ENCODE measurements around the gene APOBEC3H. TPM values are rescaled to one million over a fixed set of nuclear protein-coding genes. Genes with fewer than 3 reads are reported as not detected.
"Not testable (repeated sequence)": the region's sequence is repeated elsewhere in the genome, so short reads cannot be mapped to it uniquely, and the experiment has no call there.

Gene APOBEC3H
- total RNA-seq, 1 experiment from 2014 or later = 0.87 TPM

GRCh38 chr22:39055658-39056057 lies 41.4 kb upstream of the APOBEC3H start:
- Histone ChIP-seq H3K79me2 (ENCODE audit: low read length) (no peaks in the 10 kb centered on the region), H3K4me1 (ENCODE audit: insufficient read depth, low read length) (no peaks in the 10 kb centered on the region), H3K27me3 (ENCODE audit: low read length) (no peaks in the 10 kb centered on the region), H3K27ac (ENCODE audit: low read length) (no peak overlapping the region), H3K9me3 (ENCODE audit: low read length) (no peaks in the 10 kb centered on the region), H2AFZ (ENCODE audit: low read length) (no peak overlapping the region), H3K36me3 (ENCODE audit: low read depth, low read length) (no peaks in the 10 kb centered on the region), H3F3A (ENCODE audit: low read length, unreplicated experiment) (no peaks in the 10 kb centered on the region), H3K9ac (ENCODE audit: low read length) (no peak overlapping the region), H4K20me1 (ENCODE audit: low read length) (no peaks in the 10 kb centered on the region), H3K9me2 (replicated peaks; ENCODE audit: low read length) (no peaks in the 10 kb centered on the region), H3K4me3 (ENCODE audit: low read length) (no peak overlapping the region), H3K4me2 (ENCODE audit: low read length) (no peak overlapping the region)
- POLR2A ChIA-PET (ENCODE audit: unreplicated experiment) = no interaction called here
- DNase-seq (no peak), ATAC-seq (no peak)
- BruUV-seq (replicated peaks) = no TSS peak
- no peak for TF ChIP-seq CTCF (conservative IDR thresholded peaks at IDR 0.05; ENCODE audit: low read depth, low read length)
- CTCF ChIA-PET = no interaction called here
- intact Hi-C loops (cut with micrococcal nuclease) = no loop called here

GRCh38 chr22:39061290-39061689 lies 35.8 kb upstream of the APOBEC3H start:
- H3K9me3 ChIP-seq (ENCODE audit: low read length); H3K36me3 ChIP-seq (ENCODE audit: low read depth, low read length); ATAC-seq; BruUV-seq (replicated peaks); H3K9me2 ChIP-seq (replicated peaks; ENCODE audit: low read length); H3K9ac ChIP-seq (ENCODE audit: low read length); H3K27ac ChIP-seq (ENCODE audit: low read length); CTCF ChIA-PET; DNase-seq; H3F3A ChIP-seq (ENCODE audit: low read length, unreplicated experiment); H3K4me2 ChIP-seq (ENCODE audit: low read length); H3K4me3 ChIP-seq (ENCODE audit: low read length); H4K20me1 ChIP-seq (ENCODE audit: low read length); H2AFZ ChIP-seq (ENCODE audit: low read length); POLR2A ChIA-PET (ENCODE audit: unreplicated experiment); intact Hi-C loops (cut with micrococcal nuclease); H3K27me3 ChIP-seq (ENCODE audit: low read length); H3K79me2 ChIP-seq (ENCODE audit: low read length): not testable (repeated sequence)
- H3K4me1 ChIP-seq (ENCODE audit: insufficient read depth, low read length) = peaks cover 12% of the 10 kb centered on the region

GRCh38 chr22:39061951-39062350 lies 35.1 kb upstream of the APOBEC3H start:
- H3K9ac ChIP-seq (ENCODE audit: low read length); H3K27ac ChIP-seq (ENCODE audit: low read length); H2AFZ ChIP-seq (ENCODE audit: low read length); H3K79me2 ChIP-seq (ENCODE audit: low read length); H3K4me3 ChIP-seq (ENCODE audit: low read length); DNase-seq; intact Hi-C loops (cut with micrococcal nuclease); POLR2A ChIA-PET (ENCODE audit: unreplicated experiment); H3K9me3 ChIP-seq (ENCODE audit: low read length); H3K27me3 ChIP-seq (ENCODE audit: low read length); H3F3A ChIP-seq (ENCODE audit: low read length, unreplicated experiment); H3K9me2 ChIP-seq (replicated peaks; ENCODE audit: low read length); H3K4me2 ChIP-seq (ENCODE audit: low read length); CTCF ChIA-PET; H3K36me3 ChIP-seq (ENCODE audit: low read depth, low read length); BruUV-seq (replicated peaks); ATAC-seq; H4K20me1 ChIP-seq (ENCODE audit: low read length): not testable (repeated sequence)
- peaks cover 18% of the 10 kb centered on the region for H3K4me1 ChIP-seq (ENCODE audit: insufficient read depth, low read length)

- H3K4me2 ChIP-seq (ENCODE audit: low read length); H3K9me3 ChIP-seq (ENCODE audit: low read length); ATAC-seq; POLR2A ChIA-PET (ENCODE audit: unreplicated experiment); H3F3A ChIP-seq (ENCODE audit: low read length, unreplicated experiment); H3K4me3 ChIP-seq (ENCODE audit: low read length); H3K79me2 ChIP-seq (ENCODE audit: low read length); H3K36me3 ChIP-seq (ENCODE audit: low read depth, low read length); CTCF ChIA-PET; H4K20me1 ChIP-seq (ENCODE audit: low read length); H3K9me2 ChIP-seq (replicated peaks; ENCODE audit: low read length); DNase-seq; intact Hi-C loops (cut with micrococcal nuclease); H2AFZ ChIP-seq (ENCODE audit: low read length); H3K27ac ChIP-seq (ENCODE audit: low read length); H3K9ac ChIP-seq (ENCODE audit: low read length); BruUV-seq (replicated peaks); H3K27me3 ChIP-seq (ENCODE audit: low read length): not testable (repeated sequence)
- H3K4me1 ChIP-seq (ENCODE audit: insufficient read depth, low read length) = peaks cover 38% of the 10 kb centered on the region
Measured at GRCh38 chr22:39063904-39064303, 33.1 kb upstream of the APOBEC3H start.

GRCh38 chr22:39066442-39067276 lies 30.4 kb upstream of the APOBEC3H start:
- H3K27me3 ChIP-seq (ENCODE audit: low read length); H3K79me2 ChIP-seq (ENCODE audit: low read length); H2AFZ ChIP-seq (ENCODE audit: low read length); H3K9me3 ChIP-seq (ENCODE audit: low read length); CTCF ChIA-PET; H3K4me3 ChIP-seq (ENCODE audit: low read length); H3K9me2 ChIP-seq (replicated peaks; ENCODE audit: low read length); H3K36me3 ChIP-seq (ENCODE audit: low read depth, low read length); H3F3A ChIP-seq (ENCODE audit: low read length, unreplicated experiment); H4K20me1 ChIP-seq (ENCODE audit: low read length): not testable (repeated sequence)
- peak; percentile 54 for DNase-seq
- peak overlapping the region; percentile 83 for H3K9ac ChIP-seq (ENCODE audit: low read length)
- ATAC-seq = peak; percentile 44
- TSS peak; percentile 56 for BruUV-seq (replicated peaks)
- POLR2A ChIA-PET (ENCODE audit: unreplicated experiment) = interaction anchor here (0.5 kb wide), 1 partner anchor 51 kb away, joined by 8 read pairs; no protein-coding TSS in a partner anchor
- intact Hi-C loops (cut with micrococcal nuclease) = loop anchor here (1.0 to 2.0 kb wide), 2 partner anchors 24 to 52 kb away; partner anchors contain the start of gene APOBEC3C
- H3K4me2 ChIP-seq (ENCODE audit: low read length) = peak overlapping the region; percentile 56
- peak overlapping the region; percentile 99 for H3K27ac ChIP-seq (ENCODE audit: low read length)
- peaks cover 38% of the 10 kb centered on the region for H3K4me1 ChIP-seq (ENCODE audit: insufficient read depth, low read length)

Measured in PC-3 (cell line).